Epithelial cell of esophagus (primary cell): ENCODE results near the gene DUT.

Experiments
- DNase-seq: peaks from one replicate; pipeline ENCODE4 v3.0.0; 2010; ENCODE audit warnings: low read depth
- H3K4me3 ChIP-seq: 2 replicates; pipeline ENCODE4 v1.5.1; 2011; ENCODE audit warnings: mild to moderate bottlenecking, low read length, control low read depth
- TF ChIP-seq, protein P1 (sequence below): IDR thresholded peaks from 2 replicates; pipeline ENCODE4 v1.5.1; 2011; ENCODE audit warnings: low read depth, mild to moderate bottlenecking, low read length, control low read depth, inconsistent platforms; ENCODE audit not compliant: insufficient read depth; ENCODE audit errors: missing control alignments

The DUT gene

DNA sequence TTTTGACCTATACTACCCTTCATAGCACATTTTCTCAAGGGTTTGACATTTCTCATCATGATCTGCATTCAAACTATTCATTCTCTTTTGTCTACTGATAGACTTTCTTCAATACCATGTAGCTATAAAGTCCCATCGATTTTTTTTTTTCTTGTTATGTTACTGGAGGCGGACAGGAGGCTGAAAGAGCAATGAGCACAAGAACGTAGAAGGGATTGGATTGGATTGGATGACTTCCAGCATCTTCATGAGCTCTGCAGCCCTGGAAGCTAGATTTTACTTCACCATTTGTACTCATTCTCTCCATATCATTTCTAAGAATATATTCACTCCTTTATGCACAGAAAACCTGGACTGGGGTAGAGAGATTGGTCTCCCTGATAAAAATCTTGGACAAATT, 43.2 kb downstream of the DUT start:
- DNase-seq: no peak
- no peak overlapping the region for H3K4me3 ChIP-seq
- TF ChIP-seq, protein P1, sequence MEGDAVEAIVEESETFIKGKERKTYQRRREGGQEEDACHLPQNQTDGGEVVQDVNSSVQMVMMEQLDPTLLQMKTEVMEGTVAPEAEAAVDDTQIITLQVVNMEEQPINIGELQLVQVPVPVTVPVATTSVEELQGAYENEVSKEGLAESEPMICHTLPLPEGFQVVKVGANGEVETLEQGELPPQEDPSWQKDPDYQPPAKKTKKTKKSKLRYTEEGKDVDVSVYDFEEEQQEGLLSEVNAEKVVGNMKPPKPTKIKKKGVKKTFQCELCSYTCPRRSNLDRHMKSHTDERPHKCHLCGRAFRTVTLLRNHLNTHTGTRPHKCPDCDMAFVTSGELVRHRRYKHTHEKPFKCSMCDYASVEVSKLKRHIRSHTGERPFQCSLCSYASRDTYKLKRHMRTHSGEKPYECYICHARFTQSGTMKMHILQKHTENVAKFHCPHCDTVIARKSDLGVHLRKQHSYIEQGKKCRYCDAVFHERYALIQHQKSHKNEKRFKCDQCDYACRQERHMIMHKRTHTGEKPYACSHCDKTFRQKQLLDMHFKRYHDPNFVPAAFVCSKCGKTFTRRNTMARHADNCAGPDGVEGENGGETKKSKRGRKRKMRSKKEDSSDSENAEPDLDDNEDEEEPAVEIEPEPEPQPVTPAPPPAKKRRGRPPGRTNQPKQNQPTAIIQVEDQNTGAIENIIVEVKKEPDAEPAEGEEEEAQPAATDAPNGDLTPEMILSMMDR: no peak

DNA sequence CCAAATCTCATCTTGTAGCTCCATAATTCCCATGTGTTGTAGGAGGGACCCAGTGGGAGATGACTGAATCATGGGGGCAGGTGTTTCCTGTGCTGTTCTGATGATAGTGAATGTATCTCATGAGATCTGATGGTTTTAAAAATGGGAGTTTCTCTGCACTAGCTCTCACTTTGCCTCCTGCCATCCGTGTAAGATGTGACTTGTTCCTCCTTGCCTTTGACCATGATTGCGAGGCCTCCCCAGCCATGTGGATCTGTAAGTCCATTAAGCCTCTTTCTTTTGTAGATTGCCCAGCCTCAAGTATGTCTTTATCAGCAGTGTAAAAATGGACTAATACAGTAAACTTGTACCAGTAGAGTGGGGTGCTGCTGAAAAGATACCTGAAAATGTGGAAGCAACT, 44.5 kb downstream of the DUT start:
- H3K4me3 ChIP-seq: no peak overlapping the region
- TF ChIP-seq, protein P1: no peak
- DNase-seq: no peak

DNA sequence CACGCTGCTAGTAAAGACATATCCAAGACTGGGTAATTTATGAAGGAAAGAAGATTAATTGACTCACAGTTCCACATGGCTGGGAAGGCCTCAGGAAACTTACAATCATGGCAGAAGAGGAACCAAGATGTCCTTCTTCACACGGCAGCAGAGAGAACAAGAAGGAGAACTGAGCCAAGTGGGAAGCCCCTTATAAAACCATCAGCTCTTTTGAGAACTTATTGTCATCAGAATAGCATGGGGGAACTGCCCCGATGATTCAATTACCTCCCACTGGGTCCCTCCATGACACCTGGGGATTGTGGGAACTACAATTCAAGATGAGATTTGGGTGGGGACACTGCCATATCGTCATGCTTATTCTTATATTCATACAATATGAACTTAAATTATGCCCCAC, 49.0 kb downstream of the DUT start:
- TF ChIP-seq, protein P1: no peak

DNA sequence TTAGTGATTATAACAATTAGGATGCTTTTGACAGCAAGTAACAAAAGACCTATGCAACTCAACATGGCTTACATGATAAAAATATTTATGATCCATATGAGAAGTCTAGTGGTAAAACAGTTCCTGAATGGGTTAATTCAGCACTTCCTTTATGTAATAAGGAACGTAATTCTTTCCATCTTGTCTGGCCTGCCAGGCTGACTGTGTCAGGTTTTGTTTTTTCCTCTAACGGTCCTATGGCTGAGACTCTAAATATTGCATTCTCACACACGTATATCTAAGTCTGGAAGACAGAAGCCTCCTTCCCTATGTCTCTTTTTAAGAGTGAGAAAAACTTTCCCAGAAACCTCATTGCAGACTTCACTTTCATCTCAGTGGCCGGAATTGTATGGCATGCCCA, 50.6 kb downstream of the DUT start:
- no peak overlapping the region for H3K4me3 ChIP-seq
- no peak for DNase-seq
- TF ChIP-seq, protein P1: no peak

More for the DNA sequence above, 49.0 kb downstream of the DUT start:
- DNase-seq: no peak
- no peak overlapping the region for H3K4me3 ChIP-seq

DNA sequence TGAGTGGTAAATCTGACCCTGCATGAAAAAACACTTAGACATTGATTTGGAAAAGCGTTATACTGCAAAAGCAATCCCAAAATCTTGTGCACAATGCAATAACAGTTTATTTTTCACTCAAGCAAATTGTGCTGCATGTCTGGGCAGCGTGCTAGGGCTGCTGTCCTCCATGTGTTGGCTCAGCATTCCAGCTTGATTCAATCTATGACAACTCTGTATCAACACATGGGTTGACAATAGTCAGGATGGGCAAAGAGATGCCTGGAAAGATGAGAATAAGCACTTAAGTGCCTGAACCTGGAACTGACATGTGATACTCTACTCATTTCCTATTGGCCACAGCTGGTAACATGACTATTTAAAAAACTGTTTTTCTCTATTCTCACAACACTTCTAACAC, 51.8 kb downstream of the DUT start:
- TF ChIP-seq, protein P1: no peak
- DNase-seq: no peak

DNA sequence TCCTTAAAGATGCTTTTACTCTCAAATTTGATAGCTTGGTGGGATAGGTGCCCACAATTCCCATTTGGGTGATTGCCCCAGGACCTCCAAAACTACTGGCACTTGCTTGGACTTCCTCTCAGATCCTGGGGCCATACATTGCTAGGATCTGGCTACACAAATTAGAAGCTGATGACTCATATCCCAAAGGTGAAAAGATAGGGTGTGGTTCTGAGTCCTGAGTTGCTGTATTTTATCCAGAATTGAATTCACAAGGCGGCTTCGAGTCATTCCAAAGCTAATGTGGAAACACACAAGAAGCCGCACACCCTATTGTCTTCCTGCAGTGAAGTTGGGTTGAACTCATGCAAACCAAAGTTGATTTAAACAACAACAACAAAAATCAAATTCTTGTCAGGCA, 53.4 kb downstream of the DUT start:
- TF ChIP-seq, protein P1: no peak
- DNase-seq: peak; percentile 73
- no peak overlapping the region for H3K4me3 ChIP-seq

More for the DNA sequence above, 51.8 kb downstream of the DUT start:
- no peak overlapping the region for H3K4me3 ChIP-seq

DNA sequence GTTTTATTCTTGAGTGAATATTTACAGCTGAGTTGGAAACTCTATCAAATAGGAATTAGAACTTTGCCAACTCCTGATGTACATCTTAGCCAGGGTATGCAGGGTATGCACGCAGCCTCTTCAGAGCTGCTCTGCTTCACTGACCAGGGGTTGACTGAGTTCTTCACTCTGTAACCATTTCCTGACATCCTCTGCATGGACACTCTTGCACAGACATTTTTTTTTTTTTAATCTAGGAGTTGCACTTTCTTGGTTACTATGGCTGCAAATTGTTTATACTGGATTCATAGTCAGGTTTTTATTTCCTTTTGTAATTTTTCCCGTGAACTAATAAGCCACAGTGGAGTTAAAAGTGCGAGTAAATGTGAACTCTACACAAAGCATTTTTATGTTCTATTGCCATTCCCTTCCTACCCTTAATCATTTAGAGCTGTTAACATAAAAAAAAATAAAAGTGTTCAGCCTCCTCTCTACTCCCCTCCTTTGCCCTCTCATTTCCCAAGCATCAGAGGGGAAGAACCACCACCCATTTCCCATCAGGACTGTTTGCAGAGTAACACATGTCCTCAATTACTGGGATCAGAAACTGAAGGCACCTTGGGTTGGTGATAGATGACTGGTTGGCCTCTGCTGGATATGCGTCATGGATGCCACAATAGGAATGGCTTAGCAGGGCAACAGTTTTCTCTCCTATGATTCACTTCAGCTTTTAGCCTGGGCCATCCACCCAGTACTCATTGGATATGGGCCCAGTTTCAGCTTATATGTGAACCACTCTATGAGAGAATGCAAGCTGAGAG, 54.0 kb downstream of the DUT start:
- TF ChIP-seq, protein P1: no peak
- DNase-seq: peak; percentile 69
- no peak overlapping the region for H3K4me3 ChIP-seq
